HG03439 (cell line): ENCODE measurements around the gene ABTB2.
"Not testable (repeated sequence)": the region's sequence is repeated elsewhere in the genome, so short reads cannot be mapped to it uniquely, and the experiment has no call there.

ENCODE experiments used
- ATAC-seq: cut with Tn5 transposase; IDR thresholded peaks from one replicate; pipeline ENCODE4 v1.9.1; 2021; ENCODE audit warnings: mild to moderate bottlenecking, moderate library complexity; ENCODE audit not compliant: unreplicated experiment

Gene ABTB2

GRCh38 chr11:34357701-34358257, at the start of gene ABTB2:
ABTB2 (minus strand) TSS chr11:34358010.
- peak; percentile 78 for ATAC-seq

- no peak for ATAC-seq
Observed at GRCh38 chr11:34407121-34407813, 49.5 kb upstream of the ABTB2 start.

GRCh38 chr11:34406413-34406812, 48.6 kb upstream of the ABTB2 start:
- ATAC-seq, result no peak

- no peak for ATAC-seq
Observed at GRCh38 chr11:34405079-34405858, 47.5 kb upstream of the ABTB2 start.

- no peak for ATAC-seq
Observed at GRCh38 chr11:34404280-34404679, 46.5 kb upstream of the ABTB2 start.

GRCh38 chr11:34403431-34403830, 45.6 kb upstream of the ABTB2 start:
- ATAC-seq, result no peak

- no peak for ATAC-seq
Observed at GRCh38 chr11:34397811-34398210, 40.0 kb upstream of the ABTB2 start.

- ATAC-seq, result no peak
Observed at GRCh38 chr11:34397120-34397519, 39.3 kb upstream of the ABTB2 start.

- ATAC-seq, result no peak
Observed at GRCh38 chr11:34395916-34396550, 38.2 kb upstream of the ABTB2 start.

- ATAC-seq, result no peak
Observed at GRCh38 chr11:34394771-34395300, 37.0 kb upstream of the ABTB2 start.

- no peak for ATAC-seq
Observed at GRCh38 chr11:34387653-34388052, 29.8 kb upstream of the ABTB2 start.

- not testable (repeated sequence) for ATAC-seq
Observed at GRCh38 chr11:34386356-34386755, 28.5 kb upstream of the ABTB2 start.

GRCh38 chr11:34382532-34383276, 24.9 kb upstream of the ABTB2 start:
- no peak for ATAC-seq

- no peak for ATAC-seq
Observed at GRCh38 chr11:34381775-34382174, 24.0 kb upstream of the ABTB2 start.

GRCh38 chr11:34380696-34381095, 22.9 kb upstream of the ABTB2 start:
- ATAC-seq, result no peak

GRCh38 chr11:34379539-34379938, 21.7 kb upstream of the ABTB2 start:
- no peak for ATAC-seq

GRCh38 chr11:34379079-34379478, 21.3 kb upstream of the ABTB2 start:
- no peak for ATAC-seq

GRCh38 chr11:34373727-34374126, 15.9 kb upstream of the ABTB2 start:
- ATAC-seq, result no peak

GRCh38 chr11:34366522-34366921, 8.7 kb upstream of the ABTB2 start:
- no peak for ATAC-seq

GRCh38 chr11:34364102-34364501, 6.3 kb upstream of the ABTB2 start:
- ATAC-seq, result no peak
